Tibial nerve (tissue), 4 donors: Measurements from ENCODE around the gene TOM1L2.

ENCODE experiments used
- EP300 ChIP-seq, 2 donors: sonication (generic); formaldehyde crosslinking; IDR thresholded peaks; one replicate each; pipeline ENCODE4 v1.6.1; 2017; ENCODE audit warnings: antibody characterized with exemption in 2 of 2, mild to moderate bottlenecking in 1 of 2
- TF ChIP-seq, protein P1 (sequence below), 5 experiments: fragments of 200-600 bp in 3 of 5; fragments of 450-650 bp in 2 of 5; sonication (generic) in 3 of 5; IDR thresholded peaks; one replicate each; pipeline ENCODE4 v1.5.1; 2016 to 2019; ENCODE audit warnings: antibody characterized with exemption in 5 of 5, mild to moderate bottlenecking in 3 of 5, moderate library complexity in 2 of 5

GRCh38 chr17:17872547-17873345 lies 99.5 kb downstream of the TOM1L2 start:
- TF ChIP-seq, protein P1, sequence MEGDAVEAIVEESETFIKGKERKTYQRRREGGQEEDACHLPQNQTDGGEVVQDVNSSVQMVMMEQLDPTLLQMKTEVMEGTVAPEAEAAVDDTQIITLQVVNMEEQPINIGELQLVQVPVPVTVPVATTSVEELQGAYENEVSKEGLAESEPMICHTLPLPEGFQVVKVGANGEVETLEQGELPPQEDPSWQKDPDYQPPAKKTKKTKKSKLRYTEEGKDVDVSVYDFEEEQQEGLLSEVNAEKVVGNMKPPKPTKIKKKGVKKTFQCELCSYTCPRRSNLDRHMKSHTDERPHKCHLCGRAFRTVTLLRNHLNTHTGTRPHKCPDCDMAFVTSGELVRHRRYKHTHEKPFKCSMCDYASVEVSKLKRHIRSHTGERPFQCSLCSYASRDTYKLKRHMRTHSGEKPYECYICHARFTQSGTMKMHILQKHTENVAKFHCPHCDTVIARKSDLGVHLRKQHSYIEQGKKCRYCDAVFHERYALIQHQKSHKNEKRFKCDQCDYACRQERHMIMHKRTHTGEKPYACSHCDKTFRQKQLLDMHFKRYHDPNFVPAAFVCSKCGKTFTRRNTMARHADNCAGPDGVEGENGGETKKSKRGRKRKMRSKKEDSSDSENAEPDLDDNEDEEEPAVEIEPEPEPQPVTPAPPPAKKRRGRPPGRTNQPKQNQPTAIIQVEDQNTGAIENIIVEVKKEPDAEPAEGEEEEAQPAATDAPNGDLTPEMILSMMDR (IDR thresholded peaks at IDR 0.05), result no peak
- no peak for TF ChIP-seq EP300 (IDR thresholded peaks at IDR 0.05)
